Effector memory CD8-positive, alpha-beta T cell (primary cell): ENCODE measurements around the gene MGME1.

Experiments
- ATAC-seq: fragments of 150-1000 bp; cut with Tn5 transposase; replicated peaks from 2 replicates; pipeline ENCODE4 v1.10.0; 2021; ENCODE audit warnings: mild to moderate bottlenecking, moderate library complexity
- DNase-seq, 3 experiments: peaks; one replicate each; pipeline ENCODE4 v3.0.0; 2021
- H3K27ac Mint-ChIP-seq, 2 donors: one replicate each; pipeline ENCODE4 v1.8.0; 2022; ENCODE audit warnings: mild to moderate bottlenecking in 2 of 2, mixed read lengths in 2 of 2, moderate library complexity in 2 of 2
- H3K27me3 Mint-ChIP-seq, 2 donors: one replicate each; pipeline ENCODE4 v1.8.0; 2022; ENCODE audit warnings: mixed read lengths in 2 of 2
- H3K36me3 Mint-ChIP-seq: one replicate; pipeline ENCODE4 v1.8.0; 2022; ENCODE audit warnings: mild to moderate bottlenecking, moderate library complexity, mixed read lengths; ENCODE audit not compliant: insufficient read depth
- H3K4me1 Mint-ChIP-seq, 2 donors: one replicate each; pipeline ENCODE4 v1.8.0; 2022; ENCODE audit warnings: low read depth in 2 of 2, mixed read lengths in 2 of 2
- H3K4me3 Mint-ChIP-seq, 2 donors: one replicate each; pipeline ENCODE4 v1.8.0; 2022; ENCODE audit warnings: mild to moderate bottlenecking in 2 of 2, mixed read lengths in 2 of 2, moderate library complexity in 2 of 2
- H3K9me3 Mint-ChIP-seq, 2 donors: one replicate each; pipeline ENCODE4 v1.8.0; 2022; ENCODE audit warnings: mixed read lengths in 2 of 2

MGME1 gene

GRCh38 chr20:17946572-17947473 is 22.0 kb upstream of the MGME1 start:
- ATAC-seq, result no peak
- Mint-ChIP-seq H3K4me1 (no peaks in the 10 kb centered on the region), H3K27ac (peak overlapping the region; percentile 50 to 62), H3K27me3 (no peaks in the 10 kb centered on the region), H3K4me3 (no peak overlapping the region), H3K9me3 (no peaks in the 10 kb centered on the region), H3K36me3 (peaks cover 95% of the 10 kb centered on the region)
- no peak for DNase-seq

- Mint-ChIP-seq H3K9me3 (no peaks in the 10 kb centered on the region), H3K36me3 (peaks cover 95% of the 10 kb centered on the region), H3K27ac (peak overlapping the region in 1 of 2 donors; percentile 28), H3K4me1 (no peaks in the 10 kb centered on the region), H3K27me3 (no peaks in the 10 kb centered on the region), H3K4me3 (no peak overlapping the region)
- DNase-seq, result no peak
- ATAC-seq, result no peak
These were observed 21.4 kb upstream of the MGME1 start for GRCh38 chr20:17947474-17947815.

GRCh38 chr20:17948442-17948841 is 20.4 kb upstream of the MGME1 start:
- Mint-ChIP-seq H3K4me3 (no peak overlapping the region), H3K4me1 (peaks cover 0 to 3% of the 10 kb centered on the region in 2 donors), H3K27me3 (no peaks in the 10 kb centered on the region), H3K36me3 (peaks cover 95% of the 10 kb centered on the region), H3K9me3 (no peaks in the 10 kb centered on the region), H3K27ac (peak overlapping the region in 1 of 2 donors; percentile 7)
- ATAC-seq (no peak), DNase-seq (no peak)

GRCh38 chr20:17949899-17950298 is 18.9 kb upstream of the MGME1 start:
- no peaks in the 10 kb centered on the region for H3K27me3 Mint-ChIP-seq
- ATAC-seq, result no peak
- H3K9me3 Mint-ChIP-seq, result no peaks in the 10 kb centered on the region
- no peak overlapping the region for H3K27ac Mint-ChIP-seq
- peaks cover 3 to 11% of the 10 kb centered on the region in 2 donors for H3K4me1 Mint-ChIP-seq
- no peak overlapping the region for H3K4me3 Mint-ChIP-seq
- no peak for DNase-seq
- peaks cover 98% of the 10 kb centered on the region for H3K36me3 Mint-ChIP-seq

- Mint-ChIP-seq H3K27me3 (no peaks in the 10 kb centered on the region), H3K4me3 (no peak overlapping the region), H3K27ac (peak overlapping the region in 1 of 2 donors; percentile 44), H3K9me3 (no peaks in the 10 kb centered on the region), H3K4me1 (peaks cover 6 to 19% of the 10 kb centered on the region in 2 donors), H3K36me3 (peaks cover 95% of the 10 kb centered on the region)
- no peak for DNase-seq
- ATAC-seq, result no peak
These were observed 18.1 kb upstream of the MGME1 start for GRCh38 chr20:17950670-17951069.

- DNase-seq, result no peak
- peak overlapping the region in 1 of 2 donors; percentile 44 for H3K27ac Mint-ChIP-seq
- H3K9me3 Mint-ChIP-seq, result no peaks in the 10 kb centered on the region
- no peaks in the 10 kb centered on the region for H3K27me3 Mint-ChIP-seq
- no peak for ATAC-seq
- H3K4me1 Mint-ChIP-seq, result peaks cover 6 to 22% of the 10 kb centered on the region in 2 donors
- peaks cover 94% of the 10 kb centered on the region for H3K36me3 Mint-ChIP-seq
- H3K4me3 Mint-ChIP-seq, result no peak overlapping the region
These were observed 17.5 kb upstream of the MGME1 start for GRCh38 chr20:17951323-17951722.

GRCh38 chr20:17952692-17953684 is 15.8 kb upstream of the MGME1 start:
- Mint-ChIP-seq H3K36me3 (peaks cover 81% of the 10 kb centered on the region), H3K9me3 (no peaks in the 10 kb centered on the region), H3K27ac (peak overlapping the region in 1 of 2 donors; percentile 32), H3K27me3 (no peaks in the 10 kb centered on the region), H3K4me3 (no peak overlapping the region), H3K4me1 (peaks cover 12 to 29% of the 10 kb centered on the region in 2 donors)
- DNase-seq (no peak), ATAC-seq (no peak)

- no peak overlapping the region for H3K4me3 Mint-ChIP-seq
- H3K4me1 Mint-ChIP-seq, result peaks cover 16 to 38% of the 10 kb centered on the region in 2 donors
- no peak for DNase-seq
- peak overlapping the region; percentile 71 to 83 for H3K27ac Mint-ChIP-seq
- H3K27me3 Mint-ChIP-seq, result no peaks in the 10 kb centered on the region
- no peaks in the 10 kb centered on the region for H3K9me3 Mint-ChIP-seq
- ATAC-seq, result no peak
- peaks cover 71% of the 10 kb centered on the region for H3K36me3 Mint-ChIP-seq
These were observed 14.9 kb upstream of the MGME1 start for GRCh38 chr20:17953935-17954334.

- no peaks in the 10 kb centered on the region for H3K9me3 Mint-ChIP-seq
- H3K36me3 Mint-ChIP-seq, result peaks cover 61% of the 10 kb centered on the region
- peak overlapping the region; percentile 57 to 83 for H3K27ac Mint-ChIP-seq
- peaks cover 28 to 52% of the 10 kb centered on the region in 2 donors for H3K4me1 Mint-ChIP-seq
- ATAC-seq, result no peak
- H3K27me3 Mint-ChIP-seq, result no peaks in the 10 kb centered on the region
- H3K4me3 Mint-ChIP-seq, result no peak overlapping the region
- DNase-seq, result no peak
These were observed 13.5 kb upstream of the MGME1 start for GRCh38 chr20:17955302-17955701.

GRCh38 chr20:17956099-17956685 is 12.6 kb upstream of the MGME1 start:
- H3K4me3 Mint-ChIP-seq, result no peak overlapping the region
- no peaks in the 10 kb centered on the region for H3K9me3 Mint-ChIP-seq
- H3K4me1 Mint-ChIP-seq, result peaks cover 34 to 60% of the 10 kb centered on the region in 2 donors
- H3K36me3 Mint-ChIP-seq, result peaks cover 57% of the 10 kb centered on the region
- DNase-seq (no peak), ATAC-seq (no peak)
- no peaks in the 10 kb centered on the region for H3K27me3 Mint-ChIP-seq
- H3K27ac Mint-ChIP-seq, result peak overlapping the region; percentile 57 to 83

GRCh38 chr20:17957505-17958363 is 11.1 kb upstream of the MGME1 start:
- Mint-ChIP-seq H3K9me3 (no peaks in the 10 kb centered on the region), H3K36me3 (peaks cover 41% of the 10 kb centered on the region), H3K27me3 (no peaks in the 10 kb centered on the region), H3K4me1 (peaks cover 48 to 75% of the 10 kb centered on the region in 2 donors), H3K4me3 (peak overlapping the region; percentile 25 to 27), H3K27ac (peak overlapping the region; percentile 51 to 95)
- no peak for ATAC-seq
- DNase-seq, result no peak

- H3K27me3 Mint-ChIP-seq, result no peaks in the 10 kb centered on the region
- peak overlapping the region; percentile 86 to 95 for H3K27ac Mint-ChIP-seq
- peaks cover 53 to 84% of the 10 kb centered on the region in 2 donors for H3K4me1 Mint-ChIP-seq
- peak overlapping the region; percentile 94 to 98 for H3K4me3 Mint-ChIP-seq
- no peak for DNase-seq
- H3K9me3 Mint-ChIP-seq, result no peaks in the 10 kb centered on the region
- peak; percentile 13 for ATAC-seq
- peaks cover 33% of the 10 kb centered on the region for H3K36me3 Mint-ChIP-seq
These were observed 10.2 kb upstream of the MGME1 start for GRCh38 chr20:17958373-17959256.
